GM10248 (cell line): ENCODE measurements around the gene CXXC1.

ENCODE experiments used
- CTCF ChIA-PET: fragments of 300-600 bp; sonication (Branson Sonifier 250); formaldehyde crosslinking; extraction: SDS; loops from one replicate; lab custom pipeline; 2021; ENCODE audit warnings: antibody characterized with exemption; lab: Yijun Ruan, JAX
- POLR2A ChIA-PET: fragments of 350-650 bp; sonication (Branson Sonifier 250); formaldehyde crosslinking; extraction: SDS; loops from one replicate; lab custom pipeline; 2020; ENCODE audit warnings: antibody characterized with exemption; lab: Yijun Ruan, JAX
- DNase-seq: peaks from one replicate; pipeline ENCODE4 v3.0.0; 2012; ENCODE audit errors: extremely low spot score
- TF ChIP-seq, protein P1 (sequence below): IDR thresholded peaks from 2 replicates; pipeline ENCODE4 v1.5.1; 2012; ENCODE audit warnings: mild to moderate bottlenecking, low read depth; ENCODE audit errors: extremely low read depth, missing control alignments, control extremely low read depth

The CXXC1 gene

DNA sequence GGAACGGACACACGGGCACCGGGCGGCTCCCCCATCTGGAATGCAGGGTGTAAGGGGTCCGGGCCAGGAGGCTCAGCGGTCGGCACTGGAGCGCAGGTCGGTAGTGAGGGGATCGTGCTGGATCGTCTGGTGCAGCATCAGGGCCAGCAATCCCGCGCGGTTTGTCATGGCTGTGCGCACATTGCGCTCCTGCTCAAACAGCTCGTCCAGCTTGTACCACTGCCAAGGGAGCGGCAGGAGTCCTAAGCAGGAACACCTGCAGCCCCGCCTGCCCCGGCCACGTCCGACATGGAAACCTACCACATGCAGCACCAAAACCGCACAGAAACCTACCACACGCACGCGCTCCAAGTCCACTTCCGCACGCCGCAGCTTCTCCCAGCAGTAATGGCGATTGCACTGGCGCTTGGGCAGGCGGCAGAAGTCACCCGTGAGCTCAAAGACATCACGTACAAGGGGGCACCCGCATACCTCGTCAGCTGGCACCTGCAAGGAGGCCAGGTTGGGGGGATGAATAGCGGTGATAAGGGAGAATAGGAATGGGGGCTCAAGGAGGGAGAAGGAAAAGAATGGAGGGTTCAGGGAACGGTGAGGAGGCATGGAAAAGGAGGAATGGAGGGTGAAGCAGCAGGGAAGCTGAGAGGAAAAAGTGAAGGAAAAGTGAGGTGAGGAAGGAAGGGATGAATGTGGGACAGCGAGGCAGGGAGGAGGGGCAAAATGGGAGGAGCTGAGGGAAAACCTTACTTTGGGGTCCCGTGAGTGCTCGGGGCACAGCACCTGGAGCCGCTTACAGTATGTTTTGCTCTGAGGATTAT lies 4.8 kb downstream of the CXXC1 start:
- ChIA-PET CTCF (interaction anchor here (3.3 to 4.5 kb wide), 2 partner anchors 14 to 74 kb away, joined by 27 to 49 read pairs; no protein-coding TSS in a partner anchor), POLR2A (no interaction called here)
- no peak for DNase-seq
- TF ChIP-seq, protein P1, sequence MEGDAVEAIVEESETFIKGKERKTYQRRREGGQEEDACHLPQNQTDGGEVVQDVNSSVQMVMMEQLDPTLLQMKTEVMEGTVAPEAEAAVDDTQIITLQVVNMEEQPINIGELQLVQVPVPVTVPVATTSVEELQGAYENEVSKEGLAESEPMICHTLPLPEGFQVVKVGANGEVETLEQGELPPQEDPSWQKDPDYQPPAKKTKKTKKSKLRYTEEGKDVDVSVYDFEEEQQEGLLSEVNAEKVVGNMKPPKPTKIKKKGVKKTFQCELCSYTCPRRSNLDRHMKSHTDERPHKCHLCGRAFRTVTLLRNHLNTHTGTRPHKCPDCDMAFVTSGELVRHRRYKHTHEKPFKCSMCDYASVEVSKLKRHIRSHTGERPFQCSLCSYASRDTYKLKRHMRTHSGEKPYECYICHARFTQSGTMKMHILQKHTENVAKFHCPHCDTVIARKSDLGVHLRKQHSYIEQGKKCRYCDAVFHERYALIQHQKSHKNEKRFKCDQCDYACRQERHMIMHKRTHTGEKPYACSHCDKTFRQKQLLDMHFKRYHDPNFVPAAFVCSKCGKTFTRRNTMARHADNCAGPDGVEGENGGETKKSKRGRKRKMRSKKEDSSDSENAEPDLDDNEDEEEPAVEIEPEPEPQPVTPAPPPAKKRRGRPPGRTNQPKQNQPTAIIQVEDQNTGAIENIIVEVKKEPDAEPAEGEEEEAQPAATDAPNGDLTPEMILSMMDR = no peak

DNA sequence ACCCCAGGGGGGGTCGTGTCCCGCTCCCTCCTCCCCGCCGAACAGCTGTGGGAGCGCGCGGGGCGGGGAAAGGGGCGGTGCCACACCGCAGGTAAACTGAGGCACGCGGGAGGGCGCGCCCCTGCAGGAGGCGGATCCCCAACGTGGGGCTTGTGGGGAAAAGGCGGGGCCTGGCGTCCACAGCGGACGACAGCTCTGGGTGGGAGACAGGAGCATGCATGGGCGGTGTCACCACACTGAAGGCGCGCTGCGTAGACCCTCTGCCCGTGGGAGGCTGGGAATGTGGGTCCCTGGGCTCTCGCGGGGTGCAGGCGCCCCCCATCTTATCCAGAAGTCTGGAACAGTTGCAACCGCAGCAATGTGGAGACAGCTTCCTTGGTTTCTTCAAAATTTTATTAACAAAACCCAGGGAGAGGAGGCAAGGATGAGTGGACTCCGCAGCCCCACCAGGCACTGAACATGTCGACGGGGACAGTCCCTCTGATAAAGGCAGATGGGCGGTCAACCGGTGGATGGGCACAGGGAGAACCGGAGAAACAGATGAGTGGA lies 5.4 kb downstream of the CXXC1 start:
- TF ChIP-seq, protein P1 = no peak
- DNase-seq = no peak
- POLR2A ChIA-PET = interaction anchor here (0.7 to 1.0 kb wide), 5 partner anchors 9 to 93 kb away, joined by 3 to 4 read pairs (median 3); partner anchors contain the start of genes CFAP53 and SKA1
- CTCF ChIA-PET = interaction anchor here (0.9 to 4.5 kb wide), 7 partner anchors 8 to 75 kb away, joined by 3 to 49 read pairs (median 3); partner anchors contain the start of gene CFAP53

DNA sequence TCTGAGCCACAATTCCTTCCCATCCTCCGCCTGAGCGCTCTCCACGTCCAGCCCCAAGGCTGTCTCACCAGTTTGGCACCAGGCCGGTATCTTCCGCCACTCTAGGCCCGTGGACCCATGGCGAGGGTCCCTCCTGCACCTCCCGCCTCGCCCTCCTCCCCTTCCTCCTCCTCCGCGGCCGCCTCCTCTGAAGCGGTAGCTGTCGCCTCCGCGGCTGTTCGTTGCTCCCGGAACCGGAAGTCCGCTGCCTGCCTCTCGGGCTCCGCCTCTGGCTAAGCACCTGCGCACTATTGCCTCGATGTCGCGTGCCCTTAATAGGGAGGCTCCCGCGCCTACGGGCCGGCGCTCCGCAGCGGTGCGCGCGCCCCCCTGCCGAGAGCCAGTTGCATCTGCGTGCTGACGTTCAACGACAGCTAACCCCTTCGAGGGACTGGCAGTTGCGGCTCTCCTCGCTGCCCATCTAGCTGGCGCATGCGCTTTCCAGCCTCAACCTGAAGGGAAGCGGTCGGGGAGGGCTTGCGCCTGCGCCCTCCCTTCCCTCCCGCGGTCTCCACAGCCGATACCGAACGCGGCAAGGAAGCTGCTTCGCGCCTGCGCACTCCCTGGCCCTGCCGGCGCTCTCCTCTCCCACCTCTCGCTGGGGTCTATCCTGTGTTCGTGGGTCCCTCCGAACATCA lies 6.1 kb downstream of the CXXC1 start, which contains the start of gene MBD1:
MBD1 (minus strand) TSS at position 229 of the 677 bp plus-strand sequence. CDS start 1,531 bp downstream, outside the sequence.
- CTCF ChIA-PET = interaction anchor here (0.9 to 4.5 kb wide), 7 partner anchors 9 to 75 kb away, joined by 3 to 49 read pairs (median 3); partner anchors contain the start of gene CFAP53
- DNase-seq = peak; percentile 98
- TF ChIP-seq, protein P1 = no peak
- POLR2A ChIA-PET = interaction anchor here (0.6 to 1.0 kb wide), 6 partner anchors 8 to 849 kb away, joined by 3 to 4 read pairs (median 3); partner anchors contain the start of genes CFAP53 and SKA1

DNA sequence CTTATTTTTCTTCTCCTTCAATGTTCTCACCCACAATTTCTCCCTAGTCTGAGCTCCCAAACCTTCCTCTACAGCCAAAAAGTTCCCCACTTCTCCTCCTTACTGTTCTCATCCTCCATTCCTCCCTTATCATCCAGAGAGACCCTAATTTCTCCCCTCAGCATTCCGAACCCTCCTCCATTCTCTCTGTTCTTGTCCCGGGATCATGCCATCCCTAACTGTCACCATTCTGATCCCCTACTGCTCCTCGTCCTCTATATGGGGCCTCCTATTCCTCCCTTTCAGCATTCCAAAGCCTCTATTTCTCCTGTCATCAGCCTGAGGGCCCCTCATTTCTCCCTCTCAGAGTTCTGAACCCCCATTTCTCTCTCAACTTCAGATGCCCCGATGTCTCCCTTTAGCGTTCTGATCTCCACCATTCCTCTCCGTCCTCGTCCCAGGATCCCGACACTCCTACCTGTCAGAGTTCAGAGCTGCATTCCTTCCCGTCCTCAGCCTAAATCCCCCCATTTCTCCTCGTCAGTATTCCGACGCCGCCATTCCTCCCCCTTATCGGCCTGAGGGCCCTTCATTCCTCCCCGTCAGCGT lies 6.7 kb downstream of the CXXC1 start:
- no peak for DNase-seq
- ChIA-PET CTCF (interaction anchor here (0.9 to 4.5 kb wide), 6 partner anchors 10 to 76 kb away, joined by 3 to 49 read pairs (median 4); partner anchors contain the start of gene CFAP53), POLR2A (interaction anchor here (0.6 kb wide), 1 partner anchor 848 kb away, joined by 3 read pairs; no protein-coding TSS in a partner anchor)
- TF ChIP-seq, protein P1 = no peak

DNA sequence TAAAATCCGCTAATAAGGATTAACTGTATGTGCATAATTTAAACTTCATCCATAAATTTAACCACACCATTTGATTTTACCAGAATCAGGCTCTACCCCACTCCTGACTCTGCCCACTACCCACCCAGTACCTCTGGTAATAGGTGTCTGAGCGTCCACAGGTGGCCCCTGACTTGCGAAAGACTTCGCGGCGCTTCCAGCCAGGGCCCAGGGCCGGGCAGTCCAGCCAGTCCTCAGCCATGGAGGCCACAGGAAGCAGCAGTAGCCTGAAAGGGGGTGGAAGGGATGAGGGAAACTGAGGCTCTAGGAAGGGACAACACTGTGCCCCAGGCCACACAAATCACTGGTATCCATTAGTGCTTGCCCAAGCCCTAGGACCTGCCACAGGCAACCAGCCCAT lies 7.7 kb downstream of the CXXC1 start:
- TF ChIP-seq, protein P1 = no peak
- ChIA-PET CTCF (no interaction called here), POLR2A (no interaction called here)
- no peak for DNase-seq
